ENCODE data around the gene LTO1.

- TF ChIP-seq CTCF (IDR thresholded peaks at IDR 0.05) (no peak), ZFX (IDR thresholded peaks at IDR 0.05; ENCODE audit: borderline replicate concordance) (no peak)
These were observed 36.0 kb downstream of the LTO1 start for GRCh38 chr11:69638941-69639681.
